Natural killer cell treated with Interleukin-12 subunit alpha and Interleukin-12 subunit beta and Interleukin-15 and Interleukin-18, amount 100 ng/mL, for 72 hours (primary cell): Measurements from ENCODE around the gene SMIM41. TPM values are rescaled to one million over a fixed set of nuclear protein-coding genes. Genes with fewer than 3 reads are reported as not detected.
"Not testable (repeated sequence)": the region's sequence is repeated elsewhere in the genome, so short reads cannot be mapped to it uniquely, and the experiment has no call there.

ENCODE experiments used
- ATAC-seq, 2 donors: fragments of 150-1000 bp; cut with Tn5 transposase in 1 of 2; sonication (Bioruptor Pico), chemical (Tn5 transposase) in 1 of 2; 2 replicates each; pipeline ENCODE4 v1.10.0; 2021
- DNase-seq: peaks from one replicate; pipeline ENCODE4 v3.0.0; 2022; ENCODE audit warnings: low spot score
- H3K27ac Mint-ChIP-seq, 2 donors: 1 replicate in 1 of 2; 2 replicates in 1 of 2; pipeline ENCODE4 v1.8.0; 2022; ENCODE audit warnings: mixed read lengths in 2 of 2, mild to moderate bottlenecking in 1 of 2, moderate library complexity in 1 of 2
- H3K27me3 Mint-ChIP-seq, 2 donors: 1 replicate in 1 of 2; 2 replicates in 1 of 2; pipeline ENCODE4 v1.8.0; 2022; ENCODE audit warnings: mixed read lengths in 2 of 2
- H3K36me3 Mint-ChIP-seq: one replicate; pipeline ENCODE4 v1.8.0; 2022; ENCODE audit warnings: mixed read lengths
- H3K4me1 Mint-ChIP-seq, 2 donors: 1 replicate in 1 of 2; 2 replicates in 1 of 2; pipeline ENCODE4 v1.8.0; 2022; ENCODE audit warnings: low read depth in 2 of 2, mixed read lengths in 2 of 2, mild to moderate bottlenecking in 1 of 2
- H3K4me3 Mint-ChIP-seq: one replicate; pipeline ENCODE4 v1.8.0; 2022; ENCODE audit warnings: mixed read lengths
- H3K9me3 Mint-ChIP-seq: 2 replicates; pipeline ENCODE4 v1.8.0; 2022; ENCODE audit warnings: mixed read lengths
- total RNA-seq, 2 donors: library from RNA; stranded (reverse); gene quantifications; one replicate each; pipeline ENCODE4 v1.2.3, GENCODE V29; 2022

Gene SMIM41
- total RNA-seq, 2 donors from 2014 or later: not detected

GRCh38 chr12:52091061-52091460 is 11.6 kb downstream of the SMIM41 start:
- Mint-ChIP-seq H3K27me3 (peaks cover 35 to 37% of the 10 kb centered on the region in 2 donors), H3K4me3 (no peak overlapping the region), H3K4me1 (no peaks in the 10 kb centered on the region), H3K9me3 (no peaks in the 10 kb centered on the region), H3K36me3 (no peaks in the 10 kb centered on the region), H3K27ac (no peak overlapping the region)
- no peak for ATAC-seq
- no peak for DNase-seq

DNA sequence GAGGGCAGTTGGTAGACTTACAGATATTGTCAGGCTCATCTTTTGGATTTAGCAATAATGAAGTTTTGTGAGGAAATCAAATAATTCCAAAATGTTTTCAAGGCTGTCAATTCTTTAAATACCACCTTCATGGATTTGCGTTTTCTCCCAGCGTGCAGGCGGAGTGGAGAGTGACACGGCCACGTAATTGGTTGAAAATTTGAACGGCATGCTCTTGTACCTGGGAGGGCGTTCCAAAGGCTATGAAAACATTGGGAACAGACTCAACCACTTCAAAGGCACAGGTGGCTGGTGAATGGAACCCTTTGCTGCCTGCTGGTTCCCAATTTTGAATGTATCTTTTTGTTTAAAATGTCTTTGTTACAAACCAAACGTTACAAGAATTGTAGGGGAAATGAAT is 12.4 kb downstream of the SMIM41 start:
- no peak for ATAC-seq

GRCh38 chr12:52093346-52093745 is 13.8 kb downstream of the SMIM41 start:
- no peak overlapping the region for H3K27ac Mint-ChIP-seq
- no peaks in the 10 kb centered on the region for H3K4me1 Mint-ChIP-seq
- H3K36me3 Mint-ChIP-seq: no peaks in the 10 kb centered on the region
- no peak overlapping the region for H3K4me3 Mint-ChIP-seq
- H3K27me3 Mint-ChIP-seq: peaks cover 24 to 29% of the 10 kb centered on the region in 2 donors
- DNase-seq (no peak), ATAC-seq (no peak)
- H3K9me3 Mint-ChIP-seq: no peaks in the 10 kb centered on the region

More for the DNA sequence above, 12.4 kb downstream of the SMIM41 start:
- H3K9me3 Mint-ChIP-seq: no peaks in the 10 kb centered on the region
- H3K36me3 Mint-ChIP-seq: no peaks in the 10 kb centered on the region
- no peak overlapping the region for H3K4me3 Mint-ChIP-seq
- H3K4me1 Mint-ChIP-seq: no peaks in the 10 kb centered on the region
- H3K27me3 Mint-ChIP-seq: peaks cover 35 to 37% of the 10 kb centered on the region in 2 donors
- no peak for DNase-seq
- no peak overlapping the region for H3K27ac Mint-ChIP-seq

GRCh38 chr12:52096332-52097044 is 17.0 kb downstream of the SMIM41 start:
- Mint-ChIP-seq H3K9me3 (no peaks in the 10 kb centered on the region), H3K27ac (no peak overlapping the region), H3K4me3 (no peak overlapping the region), H3K4me1 (no peaks in the 10 kb centered on the region), H3K36me3 (no peaks in the 10 kb centered on the region), H3K27me3 (peaks cover 13 to 29% of the 10 kb centered on the region in 2 donors)
- no peak for DNase-seq
- ATAC-seq: no peak

- Mint-ChIP-seq H3K4me1 (no peaks in the 10 kb centered on the region), H3K36me3 (no peaks in the 10 kb centered on the region), H3K4me3 (no peak overlapping the region), H3K9me3 (no peaks in the 10 kb centered on the region), H3K27ac (no peak overlapping the region), H3K27me3 (peaks cover 17 to 34% of the 10 kb centered on the region in 2 donors)
- no peak for DNase-seq
- peak in 1 of 2 donors; percentile 24 for ATAC-seq
Measured at GRCh38 chr12:52097045-52097666, 17.7 kb downstream of the SMIM41 start.

DNA sequence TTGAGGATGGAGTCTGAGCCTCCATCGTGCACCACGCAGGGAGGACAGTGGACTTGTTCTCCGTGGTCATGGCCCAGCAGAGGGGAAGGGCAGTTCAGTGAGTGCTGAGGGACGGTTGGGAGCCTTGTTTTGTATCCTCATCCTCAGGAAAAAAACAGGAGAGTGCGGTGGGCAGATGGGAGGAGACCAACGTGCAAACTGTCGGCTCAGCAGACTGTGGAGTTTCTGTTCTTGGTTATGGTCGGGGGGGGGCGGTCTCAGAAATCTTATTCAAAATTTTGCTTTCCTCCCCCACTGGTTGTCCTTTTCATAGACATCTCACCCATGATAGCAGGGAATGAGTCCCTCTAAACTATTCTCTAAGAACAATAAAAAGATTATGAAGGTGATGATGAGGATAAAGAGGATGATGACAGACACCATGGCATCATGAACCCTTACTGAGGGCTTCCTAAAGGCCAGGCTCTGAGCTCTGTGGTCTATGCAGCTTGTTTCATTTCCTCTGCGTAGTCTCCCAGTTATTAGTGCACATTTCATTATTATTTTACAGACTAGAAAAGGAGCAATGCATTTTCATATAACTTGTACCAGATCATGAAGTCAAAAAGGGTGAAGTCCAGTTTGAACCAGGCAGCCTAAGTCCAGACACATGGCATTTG is 25.1 kb downstream of the SMIM41 start:
- H3K4me1 Mint-ChIP-seq, ATAC-seq, H3K4me3 Mint-ChIP-seq, H3K9me3 Mint-ChIP-seq, DNase-seq, H3K27ac Mint-ChIP-seq, H3K36me3 Mint-ChIP-seq: not testable (repeated sequence)
- H3K27me3 Mint-ChIP-seq: peaks cover 37 to 44% of the 10 kb centered on the region in 2 donors

GRCh38 chr12:52116222-52117125 is 37.0 kb downstream of the SMIM41 start:
- H3K36me3 Mint-ChIP-seq, H3K27ac Mint-ChIP-seq, ATAC-seq, H3K9me3 Mint-ChIP-seq, H3K4me3 Mint-ChIP-seq, DNase-seq, H3K4me1 Mint-ChIP-seq: not testable (repeated sequence)
- peaks cover 7 to 23% of the 10 kb centered on the region in 2 donors for H3K27me3 Mint-ChIP-seq

GRCh38 chr12:52117806-52118475 is 38.4 kb downstream of the SMIM41 start:
- peaks cover 18 to 31% of the 10 kb centered on the region in 2 donors for H3K27me3 Mint-ChIP-seq
- H3K36me3 Mint-ChIP-seq, H3K4me1 Mint-ChIP-seq, H3K9me3 Mint-ChIP-seq, DNase-seq, H3K27ac Mint-ChIP-seq, H3K4me3 Mint-ChIP-seq, ATAC-seq: not testable (repeated sequence)

DNA sequence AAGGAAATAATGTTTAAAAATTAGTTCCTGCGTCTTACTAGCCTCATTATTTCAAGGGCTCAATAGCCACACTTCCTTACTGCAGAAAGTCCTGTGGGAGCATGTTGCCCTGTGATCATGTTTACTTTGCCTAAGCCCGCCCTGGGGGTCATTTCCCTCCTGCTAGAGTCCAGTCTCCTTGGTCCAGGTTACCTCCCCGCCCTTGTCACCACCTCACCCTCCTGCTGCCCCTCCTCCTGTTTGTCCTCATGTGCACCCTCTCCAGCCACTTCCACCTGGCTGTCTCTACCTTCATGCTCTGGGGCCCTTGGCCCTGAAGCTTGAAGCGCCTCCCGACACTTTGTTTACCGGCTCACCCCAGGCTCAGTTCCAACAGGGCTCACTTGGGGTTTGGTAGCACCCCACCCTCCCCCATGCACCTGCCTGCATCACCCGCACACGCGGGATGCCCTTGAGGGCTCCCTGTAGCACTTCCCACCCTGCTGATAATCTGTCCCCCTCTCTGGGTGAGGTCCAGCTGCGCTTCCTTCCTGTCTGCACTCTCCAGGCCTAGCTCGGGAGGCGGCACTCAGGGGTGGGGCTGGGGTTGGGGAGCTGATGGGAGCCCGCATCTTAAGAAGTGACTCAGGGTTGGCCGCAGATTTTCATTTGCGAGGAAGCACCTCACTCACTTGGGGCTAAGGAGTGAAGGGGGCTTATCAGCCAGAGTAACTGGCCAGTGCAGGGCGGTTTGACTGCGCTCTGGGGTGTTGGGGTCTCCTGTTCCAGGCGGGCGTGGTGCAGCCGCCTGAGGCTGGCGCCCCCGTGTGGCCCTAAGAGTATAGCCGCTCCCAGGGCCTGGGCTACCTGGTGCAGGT is 40.1 kb downstream of the SMIM41 start:
- Mint-ChIP-seq H3K36me3 (no peaks in the 10 kb centered on the region), H3K9me3 (no peaks in the 10 kb centered on the region), H3K4me3 (no peak overlapping the region), H3K27me3 (peaks cover 18 to 28% of the 10 kb centered on the region in 2 donors), H3K4me1 (no peaks in the 10 kb centered on the region), H3K27ac (no peak overlapping the region)
- ATAC-seq (peak in 1 of 2 donors; percentile 63), DNase-seq (no peak)

DNA sequence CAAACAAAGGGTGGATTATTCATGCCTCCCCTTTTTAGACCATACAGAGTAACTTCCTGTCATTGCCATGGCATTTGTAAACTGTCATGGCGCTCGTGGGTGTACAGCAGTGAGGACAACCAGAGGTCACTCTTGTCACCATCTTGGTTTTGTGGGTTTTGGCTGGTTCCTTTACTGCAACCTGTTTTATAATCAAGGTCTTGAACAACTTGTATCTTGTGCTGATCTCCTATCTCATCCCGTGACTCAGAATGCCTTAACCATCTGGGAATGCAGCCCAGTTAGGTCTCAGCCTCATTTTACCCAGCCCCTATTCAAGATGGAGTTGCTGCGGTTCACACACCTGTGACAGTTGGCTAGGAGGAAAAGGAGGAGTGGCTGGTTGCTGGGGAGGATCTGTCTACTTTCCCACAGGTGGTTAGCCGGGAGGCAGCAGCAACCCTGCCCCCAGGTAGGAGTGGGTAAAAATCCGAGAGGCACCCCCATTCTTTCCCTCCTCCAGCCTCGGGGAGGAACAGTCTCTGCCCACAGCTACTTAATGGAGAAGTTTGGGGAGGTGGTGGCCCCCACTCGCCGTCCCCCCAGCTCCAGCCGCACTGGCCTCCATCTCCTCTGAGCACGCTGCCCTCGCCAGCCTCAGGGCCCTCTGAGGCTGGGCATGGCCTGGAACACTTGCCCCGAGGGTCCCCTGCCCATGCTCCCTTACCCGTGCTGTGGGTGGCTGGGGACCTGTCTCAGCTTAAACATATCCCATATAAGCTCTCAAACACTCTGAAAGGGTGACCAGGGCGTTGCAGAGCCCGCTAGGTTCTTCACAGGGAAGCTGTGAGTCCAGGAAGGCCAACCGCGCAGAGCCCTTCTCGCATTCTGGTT is 41.7 kb downstream of the SMIM41 start:
- DNase-seq: no peak
- Mint-ChIP-seq H3K27ac (no peak overlapping the region), H3K27me3 (peaks cover 12 to 21% of the 10 kb centered on the region in 2 donors), H3K9me3 (no peaks in the 10 kb centered on the region), H3K4me3 (no peak overlapping the region), H3K36me3 (no peaks in the 10 kb centered on the region), H3K4me1 (no peaks in the 10 kb centered on the region)
- ATAC-seq: no peak

GRCh38 chr12:52121824-52122539 is 42.5 kb downstream of the SMIM41 start:
- Mint-ChIP-seq H3K4me3 (no peak overlapping the region), H3K36me3 (no peaks in the 10 kb centered on the region), H3K9me3 (no peaks in the 10 kb centered on the region), H3K27me3 (peaks cover 14 to 19% of the 10 kb centered on the region in 2 donors), H3K27ac (no peak overlapping the region), H3K4me1 (no peaks in the 10 kb centered on the region)
- DNase-seq: peak; percentile 70
- peak in 1 of 2 donors; percentile 51 for ATAC-seq
